Naive B cell (primary cell): Measurements from ENCODE around the gene ROBO1. TPM values are rescaled to one million over a fixed set of nuclear protein-coding genes. Genes with fewer than 3 reads are reported as not detected.

Experiments used
- ATAC-seq, 2 donors: fragments of 150-1000 bp; cut with Tn5 transposase; 2 replicates each; pipeline ENCODE4 v1.10.0; 2021; ENCODE audit warnings: low read depth in 2 of 2, mild to moderate bottlenecking in 2 of 2, moderate library complexity in 2 of 2
- DNase-seq: peaks from one replicate; pipeline ENCODE4 v3.0.0; 2022
- H3K27ac Mint-ChIP-seq, 6 donors: one replicate each; pipeline ENCODE4 v1.8.0; 2020 to 2022; ENCODE audit warnings: mild to moderate bottlenecking in 6 of 6, mixed read lengths in 6 of 6, moderate library complexity in 5 of 6, inconsistent platforms in 2 of 6
- H3K27me3 Mint-ChIP-seq, 3 donors: one replicate each; pipeline ENCODE4 v1.8.0; 2021 to 2022; ENCODE audit warnings: mixed read lengths in 3 of 3, mild to moderate bottlenecking in 1 of 3
- H3K36me3 Mint-ChIP-seq, 2 donors: one replicate each; pipeline ENCODE4 v1.8.0; 2020 to 2022; ENCODE audit warnings: mixed read lengths in 2 of 2, inconsistent platforms in 1 of 2, mild to moderate bottlenecking in 1 of 2
- H3K4me1 Mint-ChIP-seq, 3 donors: one replicate each; pipeline ENCODE4 v1.8.0; 2020 to 2022; ENCODE audit warnings: mixed read lengths in 3 of 3, inconsistent platforms in 1 of 3, mild to moderate bottlenecking in 1 of 3, moderate library complexity in 1 of 3
- H3K4me3 Mint-ChIP-seq, 8 donors: one replicate each; pipeline ENCODE4 v1.8.0; 2020 to 2022; ENCODE audit warnings: mild to moderate bottlenecking in 8 of 8, mixed read lengths in 8 of 8, moderate library complexity in 8 of 8, inconsistent platforms in 2 of 8
- H3K9me3 Mint-ChIP-seq, 7 donors: one replicate each; pipeline ENCODE4 v1.8.0; 2020 to 2022; ENCODE audit warnings: mixed read lengths in 7 of 7, mild to moderate bottlenecking in 5 of 7, inconsistent platforms in 2 of 7, moderate library complexity in 1 of 7
- polyA plus RNA-seq, 6 donors: library from polyadenylated mRNA; unstranded; fragments of 300-500 nt; fragmentation: Illumina TruSeq; gene quantifications; one replicate each; pipeline ENCODE4 v1.2.3, GENCODE V29; 2021; ENCODE audit warnings: low read depth in 6 of 6

Gene ROBO1
- polyA plus RNA-seq, 6 donors from 2014 or later: 0.39 to 0.44 TPM; not detected in 4

GRCh38 chr3:79461129-79461792 lies 306.5 kb downstream of the ROBO1 start:
- no peak for ATAC-seq
- H3K4me3 Mint-ChIP-seq: no peak overlapping the region

DNA sequence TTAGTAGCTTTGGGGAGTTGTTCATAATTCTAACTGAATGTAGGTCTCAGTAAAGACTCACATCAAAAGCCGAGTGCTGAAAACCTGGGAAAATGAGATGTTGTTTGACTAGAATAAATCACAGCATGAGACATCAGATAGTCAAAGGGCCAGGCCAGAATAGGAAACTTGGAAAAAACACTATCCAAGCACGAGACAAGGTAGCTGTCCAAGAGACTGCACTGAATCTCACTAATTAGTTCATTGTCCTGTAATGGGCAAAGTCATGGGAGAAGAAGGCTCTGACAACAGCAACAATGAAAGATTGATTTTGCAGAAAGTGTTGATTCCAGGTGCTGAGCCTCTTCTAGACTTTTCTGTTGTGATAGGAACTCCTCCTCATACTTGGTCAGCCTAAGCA lies 314.2 kb downstream of the ROBO1 start:
- Mint-ChIP-seq H3K27ac (no peak overlapping the region), H3K4me3 (no peak overlapping the region), H3K4me1 (no peaks in the 10 kb centered on the region), H3K36me3 (no peaks in the 10 kb centered on the region), H3K9me3 (peaks cover 0 to 7% (median 0%) of the 10 kb centered on the region in 7 donors), H3K27me3 (no peaks in the 10 kb centered on the region)
- DNase-seq: no peak
- ATAC-seq: no peak

More at GRCh38 chr3:79461129-79461792, 306.5 kb downstream of the ROBO1 start:
- Mint-ChIP-seq H3K9me3 (peaks cover 0 to 7% (median 0%) of the 10 kb centered on the region in 7 donors), H3K27me3 (no peaks in the 10 kb centered on the region), H3K4me1 (no peaks in the 10 kb centered on the region), H3K36me3 (no peaks in the 10 kb centered on the region), H3K27ac (no peak overlapping the region)
- no peak for DNase-seq

DNA sequence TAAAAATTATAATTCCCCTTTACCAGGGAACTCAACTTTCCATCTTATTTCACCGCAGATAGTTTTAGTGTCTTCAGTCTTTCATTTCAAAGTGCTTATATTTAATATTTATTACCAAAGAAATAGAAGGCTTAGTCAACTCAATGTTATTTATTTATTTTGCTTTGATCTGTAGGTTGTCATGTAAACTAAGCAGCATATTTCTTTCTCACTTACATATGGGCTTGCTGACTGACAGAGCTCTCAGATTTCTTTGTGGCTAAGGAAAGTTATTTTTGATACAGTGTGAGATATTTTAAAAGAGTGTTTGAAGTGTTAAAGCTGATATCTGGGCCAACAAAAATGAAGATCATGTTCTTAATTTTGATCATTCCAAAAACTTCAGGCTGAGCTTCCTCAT lies 331.4 kb downstream of the ROBO1 start:
- no peaks in the 10 kb centered on the region for H3K27me3 Mint-ChIP-seq
- peaks cover 0 to 4% (median 2%) of the 10 kb centered on the region in 7 donors for H3K9me3 Mint-ChIP-seq
- H3K4me1 Mint-ChIP-seq: no peaks in the 10 kb centered on the region
- H3K4me3 Mint-ChIP-seq: no peak overlapping the region
- DNase-seq (no peak), ATAC-seq (no peak)
- no peaks in the 10 kb centered on the region for H3K36me3 Mint-ChIP-seq
- H3K27ac Mint-ChIP-seq: no peak overlapping the region

DNA sequence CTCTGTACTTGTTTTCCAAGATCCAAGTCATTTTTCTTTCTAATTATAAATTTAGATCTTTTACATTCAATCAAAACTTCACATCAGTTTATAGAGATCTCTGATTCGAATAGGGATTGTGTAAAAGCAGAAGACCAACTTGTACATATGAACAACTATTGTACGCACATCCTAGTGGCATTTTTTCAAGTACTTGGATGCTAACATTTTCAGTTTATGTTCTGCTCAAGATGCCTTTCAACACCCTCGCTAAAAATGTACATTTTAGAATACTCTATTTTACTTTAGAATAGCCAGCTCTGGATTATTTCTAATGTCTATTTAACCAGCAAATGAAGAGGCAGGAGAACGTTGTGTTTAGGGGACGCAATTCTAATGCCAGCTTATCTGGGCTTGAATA lies 340.7 kb downstream of the ROBO1 start:
- Mint-ChIP-seq H3K4me3 (no peak overlapping the region), H3K36me3 (no peaks in the 10 kb centered on the region), H3K4me1 (no peaks in the 10 kb centered on the region), H3K27ac (no peak overlapping the region), H3K9me3 (peaks cover 0 to 2% (median 0%) of the 10 kb centered on the region in 7 donors), H3K27me3 (no peaks in the 10 kb centered on the region)
- no peak for ATAC-seq
- DNase-seq: no peak

DNA sequence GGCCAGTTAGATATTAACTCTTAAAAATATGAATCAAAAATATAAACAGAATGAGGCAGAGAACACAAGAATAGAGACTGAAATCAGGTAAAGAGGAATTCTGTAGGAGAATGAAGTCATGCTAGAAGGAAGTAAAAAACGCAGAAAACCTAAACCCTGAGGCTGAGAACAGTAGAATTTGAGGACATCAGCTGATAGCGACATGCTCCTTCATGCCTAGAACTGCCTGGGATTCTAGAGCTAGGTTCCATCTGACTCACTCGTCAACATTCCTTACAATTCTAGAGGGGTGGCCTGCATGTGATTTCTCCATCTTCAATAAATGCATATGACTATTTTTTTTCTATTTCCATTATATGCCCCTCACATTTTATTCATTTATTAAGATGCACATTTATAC lies 343.0 kb downstream of the ROBO1 start:
- no peak overlapping the region for H3K27ac Mint-ChIP-seq
- H3K9me3 Mint-ChIP-seq: peaks cover 0 to 8% (median 0%) of the 10 kb centered on the region in 7 donors

DNA sequence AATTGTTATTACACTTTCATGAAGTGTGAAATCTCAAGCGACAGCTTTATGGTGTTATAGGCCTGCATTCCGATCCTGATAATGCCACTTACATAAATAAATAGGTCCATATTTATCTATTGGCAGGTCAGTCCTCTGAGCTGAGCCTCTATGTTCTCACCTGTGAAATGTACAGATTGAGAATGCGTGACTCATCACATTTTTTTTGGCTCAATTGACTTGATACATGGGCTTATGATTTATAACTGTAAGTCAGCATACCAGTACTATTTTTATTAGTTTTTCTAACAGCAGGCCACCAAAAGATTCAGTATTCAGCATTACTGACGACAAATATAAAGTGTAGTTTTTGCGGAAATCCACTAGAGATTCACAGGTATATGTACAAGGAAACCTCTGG lies 344.4 kb downstream of the ROBO1 start:
- DNase-seq: no peak
- no peaks in the 10 kb centered on the region for H3K36me3 Mint-ChIP-seq
- no peak overlapping the region for H3K4me3 Mint-ChIP-seq
- H3K27me3 Mint-ChIP-seq: no peaks in the 10 kb centered on the region
- peaks cover 0 to 8% (median 0%) of the 10 kb centered on the region in 7 donors for H3K9me3 Mint-ChIP-seq
- no peak overlapping the region for H3K27ac Mint-ChIP-seq
- no peak for ATAC-seq
- H3K4me1 Mint-ChIP-seq: no peaks in the 10 kb centered on the region

More for the DNA sequence above, 343.0 kb downstream of the ROBO1 start:
- H3K36me3 Mint-ChIP-seq: no peaks in the 10 kb centered on the region
- no peaks in the 10 kb centered on the region for H3K27me3 Mint-ChIP-seq
- ATAC-seq: no peak
- no peaks in the 10 kb centered on the region for H3K4me1 Mint-ChIP-seq
- DNase-seq: no peak
- no peak overlapping the region for H3K4me3 Mint-ChIP-seq

- DNase-seq (no peak), ATAC-seq (no peak)
- Mint-ChIP-seq H3K27ac (no peak overlapping the region), H3K4me3 (no peak overlapping the region), H3K27me3 (no peaks in the 10 kb centered on the region), H3K9me3 (peaks cover 0 to 8% (median 0%) of the 10 kb centered on the region in 7 donors), H3K36me3 (no peaks in the 10 kb centered on the region), H3K4me1 (no peaks in the 10 kb centered on the region)
Observed at GRCh38 chr3:79421273-79421672, 346.5 kb downstream of the ROBO1 start.

DNA sequence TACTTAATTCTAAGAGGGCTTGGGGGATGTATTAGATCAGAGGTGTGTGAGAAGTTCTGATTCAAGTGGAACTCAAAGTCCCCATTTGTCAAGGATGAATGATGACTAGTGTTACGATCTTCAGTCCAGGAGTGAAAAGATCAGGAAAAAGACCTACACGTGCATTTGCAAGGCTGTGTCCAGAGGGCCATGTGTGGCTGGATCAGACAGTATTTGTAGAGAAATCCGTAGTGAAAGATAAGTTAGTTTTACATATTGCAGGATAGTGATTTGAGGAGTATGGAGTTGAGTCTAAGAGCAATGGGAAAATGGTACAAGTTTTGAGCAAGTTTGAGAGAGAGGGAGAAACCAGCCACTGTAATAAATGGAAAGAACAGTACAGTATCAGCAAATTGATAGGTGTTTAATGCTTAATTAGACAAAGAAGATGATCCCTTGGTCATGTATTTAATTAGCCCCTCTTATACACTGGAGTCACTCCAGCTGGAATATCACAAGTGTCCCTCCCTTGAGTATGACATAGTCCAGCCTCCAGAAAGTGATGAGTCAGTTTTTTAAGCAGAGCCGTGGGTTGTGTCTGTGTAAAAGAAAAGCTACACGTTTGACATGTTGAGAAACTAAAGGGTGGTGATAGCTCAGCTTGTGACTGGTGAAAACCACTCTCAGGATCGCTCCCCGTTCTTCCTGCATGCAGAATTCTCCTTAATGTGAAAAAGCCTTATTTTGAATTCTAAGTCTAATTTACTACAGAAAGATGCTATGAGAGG lies 348.8 kb downstream of the ROBO1 start:
- no peak overlapping the region for H3K27ac Mint-ChIP-seq

GRCh38 chr3:79415356-79415755 lies 352.4 kb downstream of the ROBO1 start:
- H3K9me3 Mint-ChIP-seq: peaks cover 0 to 5% (median 0%) of the 10 kb centered on the region in 7 donors
- no peaks in the 10 kb centered on the region for H3K4me1 Mint-ChIP-seq
- ATAC-seq: no peak
- DNase-seq: no peak
- H3K36me3 Mint-ChIP-seq: no peaks in the 10 kb centered on the region
- no peak overlapping the region for H3K4me3 Mint-ChIP-seq
- H3K27me3 Mint-ChIP-seq: no peaks in the 10 kb centered on the region
- no peak overlapping the region for H3K27ac Mint-ChIP-seq

More for the DNA sequence above, 348.8 kb downstream of the ROBO1 start:
- ATAC-seq: no peak
- Mint-ChIP-seq H3K4me1 (no peaks in the 10 kb centered on the region), H3K4me3 (no peak overlapping the region), H3K36me3 (no peaks in the 10 kb centered on the region), H3K27me3 (no peaks in the 10 kb centered on the region), H3K9me3 (peaks cover 0 to 8% (median 0%) of the 10 kb centered on the region in 7 donors)
- DNase-seq: no peak

GRCh38 chr3:79414806-79415205 lies 353.0 kb downstream of the ROBO1 start:
- H3K27me3 Mint-ChIP-seq: no peaks in the 10 kb centered on the region
- no peak for ATAC-seq
- H3K9me3 Mint-ChIP-seq: peaks cover 0 to 5% (median 0%) of the 10 kb centered on the region in 7 donors
- H3K4me3 Mint-ChIP-seq: no peak overlapping the region
- H3K36me3 Mint-ChIP-seq: no peaks in the 10 kb centered on the region
- peak overlapping the region in 1 of 6 donors; percentile 65 for H3K27ac Mint-ChIP-seq
- H3K4me1 Mint-ChIP-seq: no peaks in the 10 kb centered on the region
- no peak for DNase-seq

GRCh38 chr3:79414035-79414434 lies 353.8 kb downstream of the ROBO1 start:
- no peak for DNase-seq
- Mint-ChIP-seq H3K9me3 (peaks cover 0 to 5% (median 0%) of the 10 kb centered on the region in 7 donors), H3K4me1 (no peaks in the 10 kb centered on the region), H3K27me3 (no peaks in the 10 kb centered on the region), H3K27ac (no peak overlapping the region), H3K36me3 (no peaks in the 10 kb centered on the region), H3K4me3 (no peak overlapping the region)
- no peak for ATAC-seq

DNA sequence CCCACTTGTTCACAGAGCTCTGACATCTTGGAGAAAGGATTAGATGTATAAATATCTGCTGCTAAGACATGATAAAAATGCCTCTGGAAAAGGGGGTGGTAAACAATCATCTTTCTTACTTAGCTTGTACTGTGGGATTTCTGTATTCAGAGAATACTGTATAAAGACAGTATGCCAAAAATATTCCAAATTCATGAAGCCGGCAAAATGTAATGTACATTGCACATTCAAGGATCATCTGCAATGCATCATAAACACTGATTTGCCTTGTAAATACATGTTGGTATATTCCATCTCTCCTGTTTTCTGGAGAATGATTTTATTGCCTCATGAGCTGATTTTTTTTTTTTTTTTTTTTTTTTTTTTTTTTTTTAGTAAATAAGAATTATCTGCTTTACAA lies 355.3 kb downstream of the ROBO1 start:
- H3K9me3 Mint-ChIP-seq: peaks cover 0 to 5% (median 0%) of the 10 kb centered on the region in 7 donors
- H3K27me3 Mint-ChIP-seq: no peaks in the 10 kb centered on the region
- no peaks in the 10 kb centered on the region for H3K4me1 Mint-ChIP-seq
- H3K27ac Mint-ChIP-seq: no peak overlapping the region
- ATAC-seq: no peak
- no peak for DNase-seq
- no peak overlapping the region for H3K4me3 Mint-ChIP-seq
- no peaks in the 10 kb centered on the region for H3K36me3 Mint-ChIP-seq

DNA sequence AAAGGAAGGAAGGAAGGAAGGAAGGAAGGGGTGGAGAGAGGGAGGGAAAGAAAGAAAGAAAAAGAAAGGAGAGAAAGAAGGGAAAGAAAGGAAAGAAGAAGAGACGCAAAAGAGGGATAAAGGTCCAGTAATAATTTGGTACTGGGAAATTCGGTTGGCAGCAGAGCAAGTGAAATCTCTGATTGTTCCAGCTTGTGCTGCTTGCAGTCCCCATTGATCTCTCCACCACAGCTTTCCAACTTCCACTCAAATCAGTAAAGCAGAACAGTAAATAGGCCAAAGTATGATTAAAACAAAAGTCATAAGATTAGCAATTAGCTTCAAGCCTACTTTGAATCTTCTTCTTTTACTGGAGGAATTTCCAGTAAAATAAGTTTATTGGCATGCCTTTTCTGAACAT lies 357.2 kb downstream of the ROBO1 start:
- Mint-ChIP-seq H3K4me1 (no peaks in the 10 kb centered on the region), H3K27ac (no peak overlapping the region), H3K36me3 (no peaks in the 10 kb centered on the region), H3K4me3 (no peak overlapping the region), H3K9me3 (peaks cover 0 to 5% (median 0%) of the 10 kb centered on the region in 7 donors), H3K27me3 (no peaks in the 10 kb centered on the region)
- DNase-seq: no peak
- ATAC-seq: no peak

- Mint-ChIP-seq H3K27me3 (no peaks in the 10 kb centered on the region), H3K4me1 (no peaks in the 10 kb centered on the region), H3K4me3 (no peak overlapping the region), H3K27ac (no peak overlapping the region), H3K9me3 (peaks cover 0 to 3% (median 0%) of the 10 kb centered on the region in 7 donors), H3K36me3 (no peaks in the 10 kb centered on the region)
- ATAC-seq (no peak), DNase-seq (no peak)
Observed at GRCh38 chr3:79410136-79410535, 357.7 kb downstream of the ROBO1 start.
